Loucy (cell line): ENCODE data around the gene COL5A1.

Source experiments
- H2AFZ ChIP-seq: fragments of 200-600 bp; sonication (generic); 2 replicates; pipeline ENCODE4 v1.6.0; 2016; ENCODE audit warnings: antibody characterized with exemption, mild to moderate bottlenecking, low read length, moderate library complexity
- H3F3A ChIP-seq: fragments of 200-600 bp; 2 replicates; pipeline ENCODE4 v1.6.0; 2016; ENCODE audit warnings: antibody characterized with exemption, low read depth, mild to moderate bottlenecking
- H3K27me3 ChIP-seq: fragments of 200-600 bp; sonication (generic); 2 replicates; pipeline ENCODE4 v1.6.1; 2014; ENCODE audit warnings: low read length, mild to moderate bottlenecking; ENCODE audit not compliant: insufficient read depth, poor library complexity, severe bottlenecking
- H3K36me3 ChIP-seq: fragments of 200-600 bp; sonication (generic); 2 replicates; pipeline ENCODE4 v1.6.1; 2016; ENCODE audit warnings: low read length; ENCODE audit not compliant: insufficient read depth
- H3K4me1 ChIP-seq: fragments of 200-600 bp; sonication (generic); 2 replicates; pipeline ENCODE4 v1.5.1; 2014; ENCODE audit warnings: low read length, mild to moderate bottlenecking; ENCODE audit not compliant: insufficient read depth, poor library complexity, severe bottlenecking
- H3K4me2 ChIP-seq: fragments of 200-600 bp; sonication (generic); 2 replicates; pipeline ENCODE4 v1.6.0; 2014; ENCODE audit warnings: antibody characterized with exemption, low read length, low read depth, mild to moderate bottlenecking; ENCODE audit not compliant: poor library complexity, severe bottlenecking
- H3K4me3 ChIP-seq: fragments of 200-600 bp; sonication (generic); 2 replicates; pipeline ENCODE4 v1.5.1; 2014; ENCODE audit warnings: low read length, mild to moderate bottlenecking, mixed read lengths; ENCODE audit not compliant: poor library complexity, severe bottlenecking
- H3K79me2 ChIP-seq: fragments of 200-600 bp; sonication (generic); 2 replicates; pipeline ENCODE4 v1.6.1; 2014; ENCODE audit warnings: low read length; ENCODE audit not compliant: insufficient read depth
- H3K9ac ChIP-seq: fragments of 200-600 bp; sonication (generic); 2 replicates; pipeline ENCODE4 v1.6.0; 2014; ENCODE audit warnings: mild to moderate bottlenecking, low read depth, low read length, moderate library complexity; ENCODE audit not compliant: poor library complexity, severe bottlenecking
- H3K9me2 ChIP-seq: fragments of 200-600 bp; sonication (generic); replicated peaks from 2 replicates; pipeline ENCODE4 v1.6.1; 2016; ENCODE audit warnings: low read depth, low read length, mixed read lengths
- H3K9me3 ChIP-seq: fragments of 200-600 bp; sonication (generic); 2 replicates; pipeline ENCODE4 v1.6.1; 2014; ENCODE audit warnings: mild to moderate bottlenecking, antibody characterized with exemption, low read length, low read depth; ENCODE audit not compliant: insufficient read depth
- H4K20me1 ChIP-seq: fragments of 200-600 bp; sonication (generic); 2 replicates; pipeline ENCODE4 v1.6.0; 2014; ENCODE audit warnings: antibody characterized with exemption, low read length, mild to moderate bottlenecking; ENCODE audit not compliant: insufficient read depth, poor library complexity, severe bottlenecking
- EZH2phosphoT487 ChIP-seq: fragments of 200-600 bp; IDR thresholded peaks from 2 replicates; pipeline ENCODE4 v1.6.1; 2018; ENCODE audit warnings: antibody characterized with exemption, mild to moderate bottlenecking, moderate library complexity, borderline replicate concordance
- TF ChIP-seq, protein P1 (sequence below): fragments of 200-600 bp; sonication (generic); conservative IDR thresholded peaks from 2 replicates; pipeline ENCODE4 v1.5.1; 2014; ENCODE audit warnings: mild to moderate bottlenecking, antibody characterized with exemption, low read length

COL5A1 gene

GRCh38 chr9:134768709-134769351 lies 127.2 kb downstream of the COL5A1 start:
- no peaks in the 10 kb centered on the region for H3K79me2 ChIP-seq
- H2AFZ ChIP-seq = peak overlapping the region; percentile 19; the same call in 1 of the 2 replicates
- H3K4me2 ChIP-seq = peak overlapping the region; percentile 45

DNA sequence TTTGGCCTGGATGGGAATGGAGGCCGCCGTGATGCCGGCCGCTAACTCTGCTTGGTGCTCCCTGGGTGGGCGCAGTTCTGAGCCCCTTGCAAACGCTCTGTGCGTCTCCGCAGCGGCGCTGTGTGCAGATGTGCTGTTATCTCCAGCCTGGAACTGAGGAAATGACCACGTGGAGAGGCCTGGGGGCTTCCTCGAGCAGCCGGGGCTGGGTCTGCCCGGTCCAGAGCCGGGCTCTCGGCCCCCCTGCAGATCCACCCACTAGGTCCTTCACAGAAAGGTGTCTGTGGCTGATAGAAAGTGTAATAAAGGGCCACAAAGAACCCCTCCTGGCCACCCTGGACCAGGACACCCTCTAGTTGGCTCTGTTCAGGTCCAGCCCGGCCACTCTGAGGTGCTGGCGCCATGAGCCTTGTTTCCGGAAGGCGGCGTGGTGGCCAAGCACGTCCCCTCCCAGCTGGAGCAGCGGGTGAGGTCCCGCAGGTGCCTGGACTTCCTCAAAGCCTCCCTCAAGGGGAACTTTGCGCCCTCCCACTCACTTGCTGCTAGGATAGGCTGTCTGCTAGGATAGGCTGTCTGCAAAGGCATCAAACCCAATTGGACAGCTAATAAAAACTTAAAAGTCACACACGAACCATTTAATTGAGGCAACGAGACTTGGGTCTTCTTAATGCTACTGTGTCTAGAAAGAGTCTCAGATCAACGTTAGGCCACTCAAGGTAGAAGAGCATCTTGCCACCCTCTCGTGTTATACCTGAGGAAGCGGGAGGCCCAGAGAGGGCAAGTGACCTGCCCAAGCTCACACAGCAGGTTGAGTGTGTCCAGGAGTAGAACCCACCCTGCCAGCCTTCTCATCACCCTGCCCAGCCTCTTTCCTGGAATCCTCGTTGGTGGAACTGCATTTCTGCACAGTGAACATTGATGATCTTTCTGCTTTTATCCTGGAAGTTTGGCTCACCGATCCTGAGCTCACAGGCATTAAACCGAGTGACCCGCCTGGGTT lies 129.7 kb downstream of the COL5A1 start:
- no peaks in the 10 kb centered on the region for H3K9me3 ChIP-seq
- peak overlapping the region; percentile 45 for H3K4me2 ChIP-seq
- H3K9me2 ChIP-seq = no peaks in the 10 kb centered on the region
- no peaks in the 10 kb centered on the region for H3K36me3 ChIP-seq
- H3K4me3 ChIP-seq = peak overlapping the region; percentile 35
- no peaks in the 10 kb centered on the region for H3K79me2 ChIP-seq
- peak overlapping the region; percentile 75 for H3K9ac ChIP-seq
- peaks cover 53% of the 10 kb centered on the region for H3K4me1 ChIP-seq
- TF ChIP-seq EZH2phosphoT487 = no peak
- TF ChIP-seq, protein P1, sequence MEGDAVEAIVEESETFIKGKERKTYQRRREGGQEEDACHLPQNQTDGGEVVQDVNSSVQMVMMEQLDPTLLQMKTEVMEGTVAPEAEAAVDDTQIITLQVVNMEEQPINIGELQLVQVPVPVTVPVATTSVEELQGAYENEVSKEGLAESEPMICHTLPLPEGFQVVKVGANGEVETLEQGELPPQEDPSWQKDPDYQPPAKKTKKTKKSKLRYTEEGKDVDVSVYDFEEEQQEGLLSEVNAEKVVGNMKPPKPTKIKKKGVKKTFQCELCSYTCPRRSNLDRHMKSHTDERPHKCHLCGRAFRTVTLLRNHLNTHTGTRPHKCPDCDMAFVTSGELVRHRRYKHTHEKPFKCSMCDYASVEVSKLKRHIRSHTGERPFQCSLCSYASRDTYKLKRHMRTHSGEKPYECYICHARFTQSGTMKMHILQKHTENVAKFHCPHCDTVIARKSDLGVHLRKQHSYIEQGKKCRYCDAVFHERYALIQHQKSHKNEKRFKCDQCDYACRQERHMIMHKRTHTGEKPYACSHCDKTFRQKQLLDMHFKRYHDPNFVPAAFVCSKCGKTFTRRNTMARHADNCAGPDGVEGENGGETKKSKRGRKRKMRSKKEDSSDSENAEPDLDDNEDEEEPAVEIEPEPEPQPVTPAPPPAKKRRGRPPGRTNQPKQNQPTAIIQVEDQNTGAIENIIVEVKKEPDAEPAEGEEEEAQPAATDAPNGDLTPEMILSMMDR = no peak
- H2AFZ ChIP-seq = no peak overlapping the region
- H3F3A ChIP-seq = 0 out of 2 replicates have a peak, but pooled peaks cover 3% of the 10 kb centered on the region
- H4K20me1 ChIP-seq = no peaks in the 10 kb centered on the region
- no peaks in the 10 kb centered on the region for H3K27me3 ChIP-seq

More at GRCh38 chr9:134768709-134769351, 127.2 kb downstream of the COL5A1 start:
- Histone ChIP-seq H3K4me1 (peaks cover 57% of the 10 kb centered on the region), H3K36me3 (no peaks in the 10 kb centered on the region), H3K9ac (peak overlapping the region; percentile 75), H4K20me1 (no peaks in the 10 kb centered on the region), H3K4me3 (peak overlapping the region; percentile 42), H3K9me3 (no peaks in the 10 kb centered on the region), H3K9me2 (no peaks in the 10 kb centered on the region), H3K27me3 (no peaks in the 10 kb centered on the region), H3F3A (0 out of 2 replicates have a peak, but pooled peaks cover 3% of the 10 kb centered on the region)
- TF ChIP-seq, protein P1 = no peak
- no peak for TF ChIP-seq EZH2phosphoT487

GRCh38 chr9:134772331-134772730 lies 130.7 kb downstream of the COL5A1 start:
- Histone ChIP-seq H3K27me3 (no peaks in the 10 kb centered on the region), H3K79me2 (no peaks in the 10 kb centered on the region), H3K4me2 (no peak overlapping the region), H4K20me1 (no peaks in the 10 kb centered on the region), H2AFZ (no peak overlapping the region), H3K4me3 (no peak overlapping the region), H3K4me1 (peaks cover 43% of the 10 kb centered on the region), H3K9me2 (no peaks in the 10 kb centered on the region), H3K9me3 (no peaks in the 10 kb centered on the region), H3K9ac (no peak overlapping the region), H3F3A (0 out of 2 replicates have a peak, but pooled peaks cover 3% of the 10 kb centered on the region), H3K36me3 (no peaks in the 10 kb centered on the region)
- TF ChIP-seq, protein P1 = no peak
- no peak for TF ChIP-seq EZH2phosphoT487
